CMK (cell line): Measurements from ENCODE around the gene CD86.

ENCODE experiments used
- DNase-seq: peaks from one replicate; pipeline ENCODE4 v3.0.0-alpha.2; 2010; ENCODE audit warnings: low read depth

Gene CD86

DNA sequence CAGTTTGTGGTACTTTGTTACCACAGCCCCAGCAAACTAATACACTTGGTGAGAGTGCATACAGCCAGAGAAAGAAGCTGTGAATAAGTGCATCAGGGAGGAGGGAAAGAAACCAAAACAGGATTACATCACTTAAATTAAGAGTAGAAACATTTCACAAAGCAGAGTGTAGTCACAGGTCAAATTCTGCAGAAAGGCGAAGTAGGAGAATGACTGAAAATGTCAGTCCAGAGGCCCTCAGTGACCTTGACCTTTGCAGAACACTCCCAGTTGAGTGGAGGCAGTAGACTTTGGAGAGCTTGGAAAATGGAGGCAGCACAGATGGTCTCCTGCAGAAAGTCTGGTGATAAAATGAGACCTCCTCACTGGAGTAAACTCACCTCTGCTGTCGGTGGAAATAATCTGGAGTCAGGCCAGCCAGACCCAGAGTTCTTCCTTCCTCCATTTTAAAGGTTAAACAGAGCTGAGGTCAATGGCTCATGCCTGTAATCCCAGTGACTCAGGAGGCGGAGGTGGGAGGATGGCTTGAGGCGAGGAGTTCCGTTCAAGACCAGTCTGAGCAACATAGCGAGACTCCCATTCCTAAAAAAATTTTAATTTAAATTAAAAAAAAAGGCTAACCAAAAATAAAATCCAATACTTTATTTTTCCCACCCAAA lies 5.0 kb downstream of the CD86 start:
- DNase-seq, result no peak

DNA sequence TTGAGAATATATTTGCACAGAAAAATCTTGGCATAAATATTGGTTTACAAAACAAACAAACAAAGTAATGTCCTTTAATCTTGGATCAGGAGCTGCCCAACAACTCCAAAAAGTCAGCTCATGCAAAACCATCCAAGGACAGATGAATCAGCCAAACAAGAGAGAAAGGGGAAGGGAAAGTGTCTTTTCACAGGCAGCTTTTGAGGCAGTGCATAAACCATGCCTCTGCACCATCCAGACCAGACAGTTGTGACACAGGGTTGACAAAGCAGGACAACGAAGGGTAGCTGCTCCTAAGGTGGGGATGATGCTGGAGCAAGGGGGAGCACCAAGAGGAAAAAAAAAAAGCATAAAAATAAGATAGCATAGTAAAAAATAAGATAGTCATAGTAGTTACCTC lies 8.7 kb downstream of the CD86 start:
- no peak for DNase-seq

DNA sequence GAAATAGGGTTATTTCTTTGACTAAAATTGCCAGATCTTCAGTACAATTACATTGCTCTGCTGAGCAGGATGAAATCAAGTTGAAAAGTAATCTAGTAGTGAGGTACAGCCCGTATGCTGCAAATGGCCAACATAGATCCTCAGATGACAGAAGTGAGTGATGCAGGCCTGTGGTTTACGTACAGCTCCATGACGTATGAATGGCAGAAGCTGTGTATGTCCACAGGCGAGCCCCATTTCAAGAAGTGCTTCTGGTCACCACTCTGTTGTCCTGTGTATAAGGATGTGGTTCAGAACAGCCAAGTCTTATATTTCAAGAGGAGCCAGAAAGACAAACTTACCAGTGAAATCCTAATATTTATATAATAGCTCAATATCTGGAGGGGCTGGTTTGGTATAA lies 9.2 kb downstream of the CD86 start:
- no peak for DNase-seq

- DNase-seq, result no peak
Measured at GRCh38 chr3:122066331-122067213, 11.4 kb downstream of the CD86 start.

- no peak for DNase-seq
Measured at GRCh38 chr3:122067214-122067550, 12.0 kb downstream of the CD86 start.

GRCh38 chr3:122067588-122068240 lies 12.6 kb downstream of the CD86 start:
- DNase-seq, result no peak

- no peak for DNase-seq
Measured at GRCh38 chr3:122074621-122075265, 19.6 kb downstream of the CD86 start.

DNA sequence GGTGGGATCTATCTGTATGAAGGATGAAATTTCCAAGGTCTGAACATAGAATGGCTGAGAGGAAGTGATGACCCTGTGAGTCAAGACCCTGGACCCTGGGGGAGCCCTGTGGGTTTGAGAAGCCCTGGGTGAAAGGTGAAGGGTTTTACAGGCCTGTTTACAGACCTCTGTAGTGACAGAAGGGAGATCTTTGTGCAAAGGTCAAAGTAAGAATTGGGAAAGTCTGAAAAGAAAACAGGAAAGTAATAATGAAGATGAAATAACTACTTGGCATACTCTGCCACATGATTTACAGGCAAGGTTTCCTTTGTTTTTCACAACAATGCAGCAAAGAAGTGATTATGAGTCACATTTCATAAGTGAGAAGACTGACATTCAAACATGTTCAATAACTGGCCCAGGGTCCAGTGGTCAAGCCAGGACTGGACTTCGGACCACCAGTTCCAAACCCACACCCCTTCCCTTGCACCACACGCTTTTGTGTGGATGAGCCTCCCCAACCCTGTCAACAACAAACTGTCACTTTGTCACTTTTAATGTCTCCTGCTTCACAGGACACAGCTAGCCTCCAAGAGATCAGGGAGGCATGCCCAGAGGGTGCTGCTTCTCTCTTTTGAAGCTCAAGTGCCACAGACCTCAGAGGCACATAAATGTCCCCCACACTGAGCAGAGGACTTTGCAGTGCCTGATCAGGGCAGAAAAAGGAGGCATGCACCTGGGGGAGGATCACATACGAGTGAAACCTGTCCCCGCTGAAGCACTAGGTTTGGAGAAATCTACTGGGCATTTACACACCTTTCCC lies 21.5 kb downstream of the CD86 start:
- DNase-seq, result no peak

DNA sequence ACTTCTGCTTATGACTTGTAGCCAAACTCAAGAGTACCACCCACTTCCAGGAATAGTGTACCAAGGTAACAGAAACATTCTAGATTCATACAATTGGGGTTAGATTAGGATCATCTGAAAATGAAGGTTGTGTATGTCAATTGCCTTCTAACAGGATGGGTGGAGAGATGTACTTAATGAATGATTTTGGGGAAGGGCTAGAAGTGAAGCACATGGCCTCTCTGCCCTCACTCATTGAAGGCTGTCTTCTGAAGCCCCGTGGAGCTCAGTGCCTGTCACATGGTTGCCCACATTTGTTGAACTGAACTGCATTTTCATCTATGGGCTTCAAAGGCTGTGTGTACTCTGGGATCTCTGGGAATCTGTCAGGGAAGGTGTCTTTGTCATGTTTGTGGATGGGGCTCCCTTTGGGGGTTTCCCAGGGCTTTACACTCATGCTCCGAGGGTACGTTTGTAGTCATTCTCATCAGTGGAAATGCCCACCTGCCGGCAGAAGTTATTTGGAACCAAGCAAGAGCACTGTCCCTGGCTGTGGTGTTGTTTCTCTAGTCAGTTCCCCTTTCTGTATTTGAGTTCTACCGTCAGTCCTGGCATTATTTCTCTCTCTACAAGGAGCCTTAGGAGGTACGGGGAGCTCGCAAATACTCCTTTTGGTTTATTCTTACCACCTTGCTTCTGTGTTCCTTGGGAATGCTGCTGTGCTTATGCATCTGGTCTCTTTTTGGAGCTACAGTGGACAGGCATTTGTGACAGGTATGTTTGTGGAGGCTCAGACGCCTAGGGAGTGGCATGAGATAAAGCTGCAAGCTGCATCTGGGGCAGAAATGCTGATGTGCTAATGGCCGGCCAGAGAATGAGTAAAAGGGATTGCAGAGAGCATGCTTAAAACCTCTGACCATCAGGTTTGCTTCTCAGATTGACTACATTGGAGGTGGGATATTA lies 22.4 kb downstream of the CD86 start:
- DNase-seq, result no peak

DNA sequence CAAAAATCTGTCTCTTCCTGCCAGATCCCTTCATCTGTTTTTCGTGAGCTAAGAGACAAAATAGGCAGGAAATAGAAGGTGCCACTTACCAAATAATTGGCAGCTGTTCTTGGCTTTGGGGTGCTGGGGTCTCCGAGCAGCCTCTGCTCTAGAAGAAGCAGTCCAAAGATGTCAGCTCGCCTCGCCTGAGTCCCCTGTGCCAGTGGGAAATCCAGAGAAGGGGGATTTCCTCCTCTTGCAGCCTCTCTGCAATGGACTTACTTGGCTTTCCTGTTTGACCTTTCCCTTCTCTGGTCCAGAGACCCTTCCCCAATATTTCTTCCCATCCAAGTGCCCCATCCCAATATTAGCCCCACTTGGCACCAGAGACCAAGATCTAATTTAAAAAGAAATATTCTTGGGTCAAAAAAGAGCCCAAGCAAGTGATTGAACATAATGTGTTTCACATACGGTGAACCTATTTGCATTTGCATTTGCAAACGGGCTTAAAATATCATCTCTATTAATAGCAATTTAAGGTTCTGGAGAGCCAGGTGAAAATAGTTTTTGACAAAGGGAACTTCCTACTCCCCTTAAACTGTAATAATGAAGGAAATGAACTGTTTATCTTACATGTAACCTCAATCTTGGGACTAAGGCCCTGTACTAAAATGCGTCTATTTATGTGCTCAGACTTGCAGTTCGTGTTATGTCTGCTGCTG lies 23.2 kb downstream of the CD86 start:
- no peak for DNase-seq

- DNase-seq, result no peak
Measured at GRCh38 chr3:122079524-122080206, 24.5 kb downstream of the CD86 start.

DNA sequence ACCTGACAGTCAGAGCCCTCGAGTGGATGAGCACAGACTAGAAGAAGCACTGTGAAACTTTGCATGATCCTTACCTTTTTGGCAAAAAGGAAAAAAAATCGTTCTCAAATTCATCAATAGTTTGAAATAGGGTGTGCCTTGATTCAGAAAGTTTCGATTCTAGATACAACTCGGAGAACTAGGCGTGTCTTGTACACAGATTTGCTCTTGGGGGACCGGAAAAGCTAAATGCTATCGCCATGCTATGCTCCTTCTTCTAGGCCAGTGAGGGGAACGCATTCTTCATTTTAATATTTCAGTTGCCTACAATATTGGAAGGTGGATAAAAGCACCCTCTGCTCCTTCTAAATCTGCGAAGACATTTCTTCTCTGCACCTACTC lies 25.0 kb downstream of the CD86 start:
- no peak for DNase-seq

DNA sequence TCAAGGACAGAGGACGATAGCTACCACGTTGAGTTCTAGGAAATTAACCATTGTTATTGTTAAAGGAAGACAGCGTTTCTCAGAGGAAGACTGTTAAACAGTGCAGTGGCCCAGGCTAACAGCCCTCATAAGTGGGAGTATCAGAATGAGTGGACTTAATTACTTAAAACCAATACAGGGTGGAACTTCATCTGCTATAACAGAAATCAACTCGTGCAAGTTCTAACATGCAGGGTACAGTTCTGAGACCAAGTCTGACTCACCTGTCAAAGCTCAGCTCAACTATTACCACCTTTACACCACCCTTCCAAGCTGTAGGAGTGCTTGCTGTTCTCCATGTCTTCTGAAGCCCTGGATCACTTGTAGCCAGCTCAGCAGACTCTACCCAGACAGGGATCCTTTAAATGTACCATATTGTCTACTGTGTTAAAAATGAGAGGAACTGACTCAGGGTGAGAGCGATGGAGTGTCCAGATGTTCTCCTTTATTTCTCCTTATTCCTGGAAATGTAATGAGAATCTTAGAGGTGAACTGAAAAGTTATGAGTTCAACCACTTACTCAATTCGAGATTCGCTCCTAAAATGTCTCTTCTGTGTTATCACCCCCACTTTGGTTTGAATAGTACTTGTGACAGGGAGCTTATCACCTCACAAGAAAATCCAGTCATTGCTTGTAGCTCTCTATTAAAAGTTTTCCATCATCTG lies 26.5 kb downstream of the CD86 start:
- no peak for DNase-seq

DNA sequence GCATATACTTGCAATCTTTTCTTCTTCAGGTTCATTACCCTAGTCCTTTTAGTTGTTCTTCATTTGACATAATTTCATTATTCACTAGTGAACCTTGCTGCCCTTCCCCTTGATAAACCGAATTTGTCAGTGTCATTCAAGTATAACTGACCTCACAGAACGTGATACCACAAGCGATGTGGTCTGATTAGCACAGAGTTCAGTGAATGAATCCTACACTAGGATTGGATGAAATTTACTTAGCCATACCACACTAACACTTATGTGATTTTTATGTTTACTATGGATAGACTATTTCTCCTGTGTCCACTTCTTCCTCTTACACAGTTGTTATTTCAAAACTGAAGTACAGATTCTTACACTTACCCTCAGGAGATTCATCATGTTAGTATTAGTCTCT lies 27.2 kb downstream of the CD86 start:
- DNase-seq, result no peak

DNA sequence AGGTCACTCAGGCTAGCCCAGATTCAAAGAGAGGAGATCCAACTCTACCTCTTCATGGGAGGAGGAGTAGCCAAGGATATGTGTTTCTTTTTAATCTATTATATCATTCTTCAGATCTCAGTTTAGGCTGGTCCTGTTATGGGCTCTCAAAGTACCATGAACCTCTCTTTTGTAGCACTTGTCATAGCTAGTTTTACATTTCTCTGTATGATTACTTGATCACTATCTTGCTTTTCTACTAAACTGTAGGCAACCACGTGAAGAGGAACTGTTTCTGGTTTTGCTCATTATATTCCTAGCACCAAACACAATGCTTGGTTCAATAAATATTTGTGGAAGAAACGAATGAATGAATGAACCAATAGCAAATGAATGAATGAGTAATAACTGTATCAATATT lies 29.6 kb downstream of the CD86 start:
- DNase-seq, result no peak

DNA sequence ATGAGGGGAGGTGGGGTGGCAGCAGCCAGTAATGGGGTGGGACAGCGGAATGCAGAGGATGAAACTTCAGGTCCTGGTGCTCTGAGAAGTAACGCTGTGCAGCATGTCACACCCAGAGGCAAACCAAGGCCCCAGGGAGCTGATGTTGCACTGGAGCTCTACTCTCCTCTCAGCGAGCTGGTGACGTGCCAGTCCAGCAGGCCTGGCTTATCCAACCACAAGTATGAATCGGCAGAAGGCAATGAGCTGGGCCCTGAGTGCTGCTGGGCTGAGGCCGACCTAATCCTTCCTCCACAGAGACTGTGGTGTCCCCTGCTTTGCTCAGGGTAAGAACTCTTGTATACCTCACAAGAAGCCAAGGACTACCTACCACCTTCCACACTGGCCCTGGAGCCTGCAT lies 30.5 kb downstream of the CD86 start:
- no peak for DNase-seq

GRCh38 chr3:122088531-122088930 lies 33.4 kb downstream of the CD86 start:
- DNase-seq, result no peak

DNA sequence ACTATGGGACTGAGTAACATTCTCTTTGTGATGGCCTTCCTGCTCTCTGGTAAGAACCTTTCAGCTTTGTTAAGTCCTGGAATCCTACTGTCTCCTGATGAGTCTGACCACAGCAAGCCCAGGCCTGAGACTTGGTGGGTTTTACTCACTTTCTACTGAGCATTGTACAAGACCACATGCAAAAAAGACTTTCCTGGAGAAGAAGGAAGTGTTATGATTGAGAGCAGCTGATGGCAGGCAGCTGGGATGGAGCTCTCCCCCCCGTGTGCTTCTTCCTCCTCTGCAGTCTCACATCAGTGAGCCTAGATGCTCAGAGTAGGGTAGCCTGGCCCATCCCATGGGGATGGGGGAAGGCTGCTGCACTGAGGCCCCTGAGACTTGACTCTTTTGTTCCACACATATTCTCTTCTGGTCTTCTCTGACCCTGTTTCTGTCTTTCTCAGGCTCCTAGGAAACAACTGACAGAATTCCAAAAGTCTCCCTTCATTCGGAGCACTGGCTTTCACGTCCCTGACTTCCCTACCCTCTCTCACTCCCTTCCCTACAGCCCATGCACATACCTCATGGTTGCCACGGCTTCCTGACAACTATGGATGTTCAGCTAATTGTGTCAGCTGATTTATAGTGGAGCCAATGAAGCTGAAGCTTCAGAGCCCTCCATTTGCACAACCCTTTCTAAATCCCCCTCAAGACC lies 36.6 kb downstream of the CD86 start:
- no peak for DNase-seq
